Stimulated activated CD8-positive, alpha-beta memory T cell treated with anti-CD3 and anti-CD28 coated beads, Interleukin-7, amount 100 ng/mL, for 48 hours (primary cell): ENCODE measurements around the gene ZNF492.
"Not testable (repeated sequence)": the region's sequence is repeated elsewhere in the genome, so short reads cannot be mapped to it uniquely, and the experiment has no call there.

Source experiments
- DNase-seq, 2 donors: peaks; one replicate each; pipeline ENCODE4 v3.0.0-alpha.2; 2020; ENCODE audit warnings: low read depth in 1 of 2; ENCODE audit errors: extremely low read depth in 1 of 2

Gene ZNF492

DNA sequence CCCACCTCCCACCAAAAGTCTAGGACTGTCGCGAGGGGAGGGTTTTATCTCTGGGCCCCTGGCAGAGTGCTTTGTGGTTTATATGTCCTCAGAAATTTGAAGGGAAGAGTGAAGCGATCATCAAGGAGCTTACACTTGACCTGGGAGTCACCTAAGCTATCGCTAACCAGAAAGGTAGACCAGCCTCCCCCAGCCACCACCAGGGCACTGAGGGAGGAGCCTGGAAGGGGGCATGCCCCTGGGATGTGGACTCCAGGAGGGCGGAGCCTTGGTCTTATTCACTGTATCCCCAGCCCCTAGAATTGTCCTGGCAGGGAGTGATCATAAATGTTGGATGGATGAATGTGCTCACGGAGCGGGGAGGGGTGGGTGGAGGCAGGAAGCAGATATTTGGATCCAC is 16.9 kb upstream of the ZNF492 start:
- DNase-seq = not testable (repeated sequence)

DNA sequence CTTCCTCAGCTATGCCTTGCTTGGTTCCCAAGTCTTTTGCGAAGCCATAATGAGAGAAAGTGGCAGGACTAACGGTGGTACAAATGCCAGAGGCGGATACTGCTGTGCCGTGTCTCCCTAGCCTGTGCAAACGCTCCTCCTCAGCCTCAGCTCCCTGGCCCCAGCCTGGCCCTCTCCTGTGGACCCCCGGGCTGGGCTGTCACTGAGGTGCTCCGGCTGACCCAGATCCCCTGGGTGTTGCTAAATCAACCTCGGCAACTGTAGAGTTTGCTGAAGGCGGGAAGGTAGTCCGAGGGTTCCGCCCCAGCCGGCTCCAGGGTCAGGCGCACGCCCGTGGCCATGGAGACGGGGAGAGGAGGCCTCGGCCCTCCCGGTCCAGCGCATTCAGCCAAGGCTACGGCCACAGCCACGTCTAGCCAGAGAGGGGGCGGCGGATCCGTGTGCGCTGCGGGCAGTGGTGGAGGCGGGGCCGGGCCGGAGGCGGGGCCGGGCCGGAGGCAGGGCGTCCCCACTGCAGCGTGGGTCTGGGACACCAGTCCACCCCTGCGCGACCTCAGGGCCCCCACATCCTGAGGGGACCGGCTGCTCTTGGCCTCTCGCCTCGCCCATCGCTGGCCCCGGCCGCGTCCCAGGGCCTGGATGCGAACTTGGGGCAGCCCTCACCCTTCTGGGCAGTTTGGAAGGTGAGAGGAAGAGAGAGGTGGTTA is 16.4 kb upstream of the ZNF492 start:
- DNase-seq = no peak

DNA sequence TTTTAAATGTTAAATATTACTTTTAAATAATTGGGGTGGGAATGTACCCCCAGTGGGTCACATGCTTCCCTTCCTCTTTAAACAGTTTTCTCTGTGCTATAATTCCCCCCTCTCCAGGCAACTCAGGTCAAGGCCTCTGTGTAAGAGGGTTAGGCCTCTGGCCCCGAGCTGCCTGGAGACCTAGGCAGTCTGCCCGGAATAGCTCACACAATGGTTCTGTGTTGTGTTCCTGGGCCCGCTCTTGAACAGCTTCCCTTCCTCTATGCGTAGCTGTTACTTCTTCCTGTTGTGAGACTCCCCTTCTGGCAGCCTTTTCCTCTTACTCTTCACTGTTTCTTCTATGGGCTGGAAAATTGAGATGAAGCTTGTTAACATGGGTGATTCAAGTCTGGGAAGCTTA is 14.8 kb upstream of the ZNF492 start:
- DNase-seq = no peak

DNA sequence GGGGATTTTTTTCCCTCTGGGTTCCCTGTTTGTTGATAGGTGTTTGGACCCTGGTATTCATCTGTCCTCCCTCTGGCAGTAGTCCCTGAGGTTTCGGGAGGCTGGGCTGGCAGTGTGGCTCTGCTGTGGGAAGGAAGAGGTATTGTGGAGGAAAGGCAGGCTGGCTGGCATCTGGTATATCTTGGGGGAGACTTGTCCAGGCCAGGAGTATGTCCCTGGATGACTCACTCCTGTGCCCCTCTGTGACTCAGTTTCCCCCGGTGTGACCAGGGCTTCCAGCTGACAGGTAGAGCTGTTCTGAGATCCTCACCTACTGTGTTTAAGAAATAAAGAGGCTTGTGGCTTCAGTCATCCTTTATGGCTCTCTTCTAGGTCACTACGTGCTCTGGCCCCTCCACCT is 14.2 kb upstream of the ZNF492 start:
- no peak for DNase-seq

DNA sequence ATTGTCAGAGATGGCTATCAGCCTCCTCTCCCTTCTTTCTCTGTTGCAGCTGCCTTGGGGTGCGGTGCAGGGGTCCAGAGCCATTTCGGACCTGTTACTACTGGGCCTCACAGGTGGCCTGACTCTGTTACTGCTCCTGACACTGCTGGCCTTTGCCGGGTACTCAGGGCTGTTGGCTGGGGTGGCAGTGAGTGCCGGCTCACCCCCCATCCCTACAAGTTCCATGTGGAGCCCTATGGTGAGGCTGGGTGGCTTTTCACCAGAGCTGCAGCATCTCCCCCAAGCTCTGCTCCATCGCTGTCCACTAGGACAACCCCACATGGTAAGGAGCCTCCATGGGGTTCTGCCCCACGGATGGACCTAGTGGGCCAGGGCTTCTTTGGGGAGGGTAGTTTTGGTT is 13.7 kb upstream of the ZNF492 start:
- DNase-seq = no peak

DNA sequence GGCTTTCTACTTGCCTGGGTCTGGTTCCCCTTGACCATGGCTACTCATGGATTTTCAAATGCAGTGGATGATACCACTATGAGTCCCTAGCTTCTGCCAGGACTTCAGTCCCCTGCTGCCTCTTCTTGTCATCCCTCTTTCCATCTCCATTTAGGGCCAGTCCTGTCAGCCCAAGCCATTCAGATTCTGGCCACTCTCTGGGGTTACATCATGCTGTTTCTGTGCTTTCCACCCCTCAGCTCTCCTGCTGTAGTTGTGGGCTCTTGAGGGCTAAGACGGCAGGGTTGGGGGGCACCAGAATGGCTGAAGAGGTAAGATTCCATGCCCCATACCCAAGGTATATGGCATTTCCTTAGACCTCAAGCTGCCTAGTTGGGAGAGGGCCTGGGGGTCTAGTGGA is 13.2 kb upstream of the ZNF492 start:
- no peak for DNase-seq

DNA sequence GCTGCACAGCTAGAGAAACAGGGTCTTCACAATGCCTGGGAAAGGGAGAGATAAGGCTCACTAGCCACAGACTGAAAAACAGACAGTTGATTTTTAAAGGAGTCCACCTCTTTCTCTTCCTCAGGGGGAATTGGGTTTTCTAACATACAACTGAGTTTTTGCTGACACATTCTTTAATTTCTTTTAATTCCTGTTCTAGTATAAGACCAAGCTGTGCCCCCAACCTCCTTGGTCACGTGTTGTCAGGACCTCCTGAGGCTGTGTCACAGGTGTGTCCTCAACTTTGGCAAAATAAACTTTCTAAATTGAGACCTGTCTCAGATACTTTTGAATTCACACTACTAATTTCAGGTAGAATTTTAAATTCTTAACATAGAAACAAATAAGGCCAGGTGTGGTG is 12.1 kb upstream of the ZNF492 start:
- DNase-seq = no peak

DNA sequence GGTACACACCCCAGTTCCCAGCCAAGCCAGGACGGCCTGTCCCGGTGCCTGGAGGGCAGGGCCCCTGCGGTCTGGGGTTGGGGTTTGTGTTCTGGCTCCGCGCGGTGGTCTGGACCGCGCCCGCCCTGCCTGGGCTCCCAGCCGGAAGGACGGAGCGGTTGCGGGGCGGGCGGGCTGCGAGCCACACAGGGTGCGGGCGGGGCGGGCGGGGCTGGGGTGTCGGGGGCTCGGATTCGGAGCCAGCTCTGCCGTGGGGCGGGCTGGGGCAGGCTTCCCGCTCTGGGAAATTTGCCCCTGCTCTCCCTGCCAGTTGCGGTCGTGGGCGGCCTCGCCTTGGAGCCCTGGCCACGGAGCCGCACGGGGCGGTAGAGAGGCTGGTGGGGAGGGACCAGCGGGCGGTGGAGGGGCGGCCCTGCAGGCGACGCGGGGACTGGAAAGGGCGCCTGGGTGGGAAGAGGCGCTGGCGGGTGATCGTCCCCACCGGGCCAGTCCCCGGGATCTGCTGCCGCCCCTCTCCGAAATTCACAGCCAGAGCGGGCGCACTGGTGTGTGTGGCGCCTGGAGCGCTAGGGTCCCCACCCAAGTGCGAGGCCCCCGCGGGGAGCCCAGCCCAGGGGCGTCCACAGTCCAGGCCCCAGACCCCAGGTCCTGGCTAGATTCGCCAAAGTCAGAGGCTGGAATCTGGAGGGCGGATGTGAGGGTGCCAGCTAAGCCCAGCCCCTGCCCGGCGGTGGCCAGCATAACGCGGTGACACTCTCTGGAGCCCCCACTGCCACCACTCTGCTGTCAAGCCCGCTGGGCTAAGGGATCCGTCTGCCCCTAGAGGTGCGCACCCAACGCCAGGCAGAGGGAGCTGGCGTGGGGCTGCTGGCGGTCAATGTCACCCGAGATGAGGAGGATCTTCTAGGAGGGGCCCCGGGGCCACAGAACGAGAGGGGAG is 11.0 kb upstream of the ZNF492 start:
- no peak for DNase-seq

DNA sequence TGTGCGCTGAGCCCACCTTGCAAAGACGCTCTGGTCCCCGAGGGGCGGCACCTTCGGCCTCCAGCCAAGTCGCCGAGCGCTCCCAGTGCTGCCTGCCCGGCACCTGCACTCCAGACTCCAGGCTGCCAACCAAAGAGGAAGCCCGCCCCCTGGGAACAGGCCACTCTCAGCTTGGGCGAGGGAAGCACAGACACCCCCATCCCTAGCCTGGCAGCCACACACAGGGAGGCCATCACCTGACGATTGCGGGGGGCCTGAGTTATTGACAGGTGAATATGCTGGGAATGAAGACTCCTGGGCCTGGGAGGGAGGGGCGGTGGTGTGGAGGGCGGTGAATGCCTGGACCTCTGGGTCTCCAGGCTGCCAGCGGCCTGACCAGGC is 10.3 kb upstream of the ZNF492 start:
- DNase-seq = no peak

DNA sequence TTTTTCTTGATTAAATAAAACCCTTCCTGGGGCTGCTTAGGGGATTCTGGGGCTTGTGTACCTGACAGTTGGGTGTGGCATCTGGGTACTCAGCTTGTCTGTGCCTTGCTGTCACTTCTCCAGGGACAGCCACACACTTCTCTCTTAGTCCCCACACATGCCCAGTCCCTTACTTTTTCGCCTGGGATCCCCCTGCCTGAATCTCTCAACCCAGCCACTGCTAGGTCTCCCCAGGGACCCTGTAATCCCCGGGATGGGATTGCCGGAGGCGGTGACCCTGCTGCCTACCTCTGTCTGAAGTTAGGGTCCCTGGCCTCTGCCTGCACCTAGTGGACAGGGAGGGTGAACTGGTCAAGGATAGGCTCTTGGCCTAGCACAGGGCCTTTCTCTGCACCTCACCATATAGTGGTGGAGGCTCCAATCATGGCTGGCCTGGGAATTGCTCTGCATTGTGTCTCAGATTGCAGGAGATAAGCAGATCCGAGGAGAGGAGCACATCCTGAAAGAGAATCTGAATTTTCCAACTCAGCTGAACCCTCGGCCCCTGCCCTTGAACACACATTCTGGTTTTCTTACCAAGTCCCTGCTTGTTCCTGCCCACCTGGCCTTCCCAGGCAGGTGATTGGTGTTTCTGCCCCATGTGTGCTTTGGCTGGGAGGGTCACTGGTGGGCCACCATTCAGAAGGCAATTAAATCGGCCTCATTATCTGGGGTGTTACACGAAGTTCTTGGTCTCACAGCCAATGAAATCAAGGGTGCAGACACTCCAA is 8.7 kb upstream of the ZNF492 start:
- DNase-seq = no peak

DNA sequence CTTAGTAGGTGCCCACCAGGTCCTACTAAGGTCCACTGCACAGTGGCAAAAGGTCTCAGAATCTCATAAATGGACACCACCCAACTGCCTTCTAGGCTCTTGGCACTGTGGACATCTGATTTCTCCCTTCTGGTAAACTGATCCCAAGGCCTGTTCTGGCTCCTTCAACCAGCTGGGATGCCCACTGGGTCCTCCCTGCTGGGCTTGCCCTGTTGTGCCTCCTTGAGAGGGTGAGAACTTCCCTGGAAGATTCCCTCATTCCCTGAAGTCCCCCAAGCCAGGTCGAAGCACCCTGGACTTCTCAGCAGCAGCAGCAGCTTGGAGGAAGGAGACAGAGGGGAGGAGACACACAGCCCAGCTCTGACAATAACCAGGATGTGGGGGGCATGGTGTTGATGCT is 6.6 kb upstream of the ZNF492 start:
- DNase-seq = no peak

DNA sequence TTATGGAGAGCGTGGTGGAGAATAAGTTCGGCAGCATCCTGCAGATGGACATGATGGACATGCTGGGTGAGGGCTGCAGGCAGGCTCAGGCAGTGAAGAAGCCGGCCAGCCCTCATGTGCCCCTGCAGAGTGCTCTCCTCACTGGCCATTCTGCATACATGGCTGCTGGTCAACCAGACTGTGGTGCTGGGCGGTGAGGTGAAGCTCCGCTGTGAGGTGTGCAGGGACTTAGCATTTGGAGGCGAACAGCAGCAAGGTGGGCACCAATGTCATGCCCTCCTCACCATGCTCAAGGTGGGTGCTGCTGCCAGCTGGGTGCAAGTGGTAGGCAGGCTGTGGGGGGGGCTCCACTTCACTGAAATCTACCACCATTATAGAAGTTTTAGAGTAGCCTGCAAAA is 5.7 kb upstream of the ZNF492 start:
- no peak for DNase-seq

DNA sequence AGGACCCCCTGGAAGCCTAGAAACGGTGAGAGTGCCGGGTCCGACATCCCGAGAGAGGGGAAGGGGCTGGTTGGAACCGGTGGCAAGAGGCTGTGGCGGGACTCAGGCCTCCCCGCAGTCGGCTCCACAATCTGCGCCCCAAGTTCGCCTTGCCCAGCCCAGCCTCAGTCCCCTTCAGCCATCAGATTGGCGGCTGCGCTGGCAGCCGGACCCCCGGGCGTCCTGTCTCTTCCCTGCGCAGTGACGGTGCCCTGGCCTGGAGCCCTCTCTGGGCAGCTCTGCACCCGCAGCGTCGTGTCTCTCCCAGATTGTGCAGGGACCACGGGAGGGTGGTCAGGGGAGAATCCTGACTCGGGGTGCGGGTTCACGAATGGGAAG is 315 bp downstream of the ZNF492 start:
- no peak for DNase-seq

DNA sequence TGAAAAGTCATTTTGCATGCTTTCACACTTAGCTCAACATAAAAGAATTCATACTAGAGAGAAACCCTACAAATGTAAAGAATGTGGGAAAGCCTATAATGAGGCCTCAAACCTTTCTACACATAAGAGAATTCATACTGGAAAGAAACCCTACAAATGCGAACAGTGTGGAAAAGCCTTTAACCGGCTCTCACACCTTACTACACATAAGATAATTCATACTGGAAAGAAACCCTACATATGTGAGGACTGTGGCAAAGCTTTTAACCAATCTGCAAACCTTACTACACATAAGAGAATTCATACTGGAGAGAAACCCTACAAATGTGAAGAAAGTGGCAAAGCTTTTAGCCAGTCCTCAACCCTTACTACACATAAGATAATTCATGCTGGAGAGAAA is 51.4 kb downstream of the ZNF492 start:
- DNase-seq = not testable (repeated sequence)

DNA sequence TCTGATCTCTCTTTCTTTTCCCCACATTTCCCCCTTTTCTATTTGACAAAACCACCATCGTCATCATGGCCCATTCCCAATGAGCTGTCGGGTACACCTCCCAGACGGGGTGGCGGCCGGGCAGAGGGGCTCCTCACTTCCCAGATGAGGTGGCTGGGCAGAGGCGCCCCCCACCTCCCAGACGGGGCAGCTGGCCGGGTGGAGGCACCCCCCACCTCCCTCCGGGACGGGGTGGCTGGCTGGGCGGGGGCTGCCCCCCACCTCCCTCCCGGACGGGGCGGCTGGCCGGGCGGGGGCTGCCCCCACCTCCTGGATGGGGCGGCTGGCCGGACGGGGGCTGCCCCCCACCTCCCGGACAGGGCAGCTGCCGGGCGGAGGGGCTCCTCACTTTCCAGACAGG is 68.5 kb downstream of the ZNF492 start:
- DNase-seq = not testable (repeated sequence)

DNA sequence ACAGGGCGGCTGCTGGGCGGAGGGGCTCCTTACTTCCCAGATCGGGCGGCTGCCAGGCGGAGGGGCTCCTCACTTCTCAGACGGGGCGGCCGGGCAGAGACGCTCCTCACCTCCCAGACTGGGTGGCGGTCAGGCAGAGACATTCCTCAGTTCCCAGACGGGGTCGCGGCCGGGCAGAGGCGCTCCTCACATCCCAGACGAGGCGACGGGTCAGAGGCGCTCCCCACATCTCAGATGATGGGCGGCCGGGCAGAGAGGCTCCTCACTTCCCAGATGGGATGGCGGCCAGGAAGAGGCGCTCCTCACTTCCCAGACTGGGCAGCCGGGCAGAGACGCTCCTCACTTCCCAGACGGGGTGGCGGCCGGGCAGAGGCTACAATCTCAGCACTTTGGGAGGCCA is 69.0 kb downstream of the ZNF492 start:
- not testable (repeated sequence) for DNase-seq

DNA sequence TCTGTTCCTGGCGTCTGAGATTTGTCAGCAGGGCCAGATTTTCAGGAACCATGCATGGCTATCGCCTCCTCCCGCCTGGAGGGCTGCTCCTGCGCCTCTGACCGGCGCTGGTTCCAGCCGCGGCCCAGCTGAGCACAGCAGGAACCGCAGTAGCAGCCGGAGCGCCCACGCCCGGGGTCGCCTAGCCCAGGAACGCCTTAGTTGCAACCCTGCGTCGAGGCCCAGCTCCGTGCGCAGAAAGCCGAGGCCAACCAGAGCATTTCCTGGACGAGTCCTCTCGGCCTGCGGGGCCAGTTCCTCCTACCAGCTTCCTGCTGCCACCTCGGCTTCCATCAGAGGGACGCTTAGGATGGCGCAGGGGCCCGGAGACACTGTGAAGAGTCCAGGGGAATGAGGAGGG is 74.9 kb downstream of the ZNF492 start:
- DNase-seq = no peak
